ENCODE measurements around the gene GRK3.

DNA sequence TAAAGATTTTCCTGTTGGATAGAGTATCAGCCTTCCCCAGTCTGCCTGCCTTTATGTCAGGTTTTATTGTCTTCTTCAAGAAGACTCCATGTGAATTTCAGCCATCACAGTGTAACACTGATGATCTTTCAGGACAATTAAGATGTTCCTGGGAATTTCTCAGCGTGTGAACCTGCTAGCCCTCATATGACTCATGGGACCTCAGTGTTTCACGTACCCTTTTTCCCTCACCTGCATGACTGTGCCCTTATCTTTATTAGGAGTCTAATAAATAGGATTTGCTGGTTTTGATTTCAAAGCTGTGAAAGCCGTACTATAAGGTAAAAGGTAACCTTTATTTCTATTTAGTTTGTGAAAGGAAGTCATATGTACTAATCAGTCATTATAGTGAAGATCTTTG is 95.9 kb downstream of the GRK3 start:
- TF ChIP-seq, protein P1, sequence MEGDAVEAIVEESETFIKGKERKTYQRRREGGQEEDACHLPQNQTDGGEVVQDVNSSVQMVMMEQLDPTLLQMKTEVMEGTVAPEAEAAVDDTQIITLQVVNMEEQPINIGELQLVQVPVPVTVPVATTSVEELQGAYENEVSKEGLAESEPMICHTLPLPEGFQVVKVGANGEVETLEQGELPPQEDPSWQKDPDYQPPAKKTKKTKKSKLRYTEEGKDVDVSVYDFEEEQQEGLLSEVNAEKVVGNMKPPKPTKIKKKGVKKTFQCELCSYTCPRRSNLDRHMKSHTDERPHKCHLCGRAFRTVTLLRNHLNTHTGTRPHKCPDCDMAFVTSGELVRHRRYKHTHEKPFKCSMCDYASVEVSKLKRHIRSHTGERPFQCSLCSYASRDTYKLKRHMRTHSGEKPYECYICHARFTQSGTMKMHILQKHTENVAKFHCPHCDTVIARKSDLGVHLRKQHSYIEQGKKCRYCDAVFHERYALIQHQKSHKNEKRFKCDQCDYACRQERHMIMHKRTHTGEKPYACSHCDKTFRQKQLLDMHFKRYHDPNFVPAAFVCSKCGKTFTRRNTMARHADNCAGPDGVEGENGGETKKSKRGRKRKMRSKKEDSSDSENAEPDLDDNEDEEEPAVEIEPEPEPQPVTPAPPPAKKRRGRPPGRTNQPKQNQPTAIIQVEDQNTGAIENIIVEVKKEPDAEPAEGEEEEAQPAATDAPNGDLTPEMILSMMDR (IDR thresholded peaks at IDR 0.05): no peak
- no peak for TF ChIP-seq POLR2A (IDR thresholded peaks at IDR 0.05)
